KOPT-K1 (cell line): ENCODE measurements around the gene SLC40A1.

Experiments
- H3K27ac ChIP-seq: fragments of 200-600 bp; sonication (generic); 2 replicates; pipeline ENCODE4 v1.5.1; 2016; ENCODE audit warnings: antibody characterized with exemption, mild to moderate bottlenecking, low read depth, low read length; ENCODE audit not compliant: poor library complexity, severe bottlenecking
- H3K36me3 ChIP-seq: fragments of 200-600 bp; sonication (generic); 2 replicates; pipeline ENCODE4 v1.5.1; 2017; ENCODE audit warnings: antibody characterized with exemption, mild to moderate bottlenecking, low read length, moderate library complexity; ENCODE audit not compliant: insufficient read depth
- H3K9me3 ChIP-seq: fragments of 200-600 bp; sonication (generic); 2 replicates; pipeline ENCODE4 v1.5.1; 2017; ENCODE audit warnings: antibody characterized with exemption, low read length, mild to moderate bottlenecking; ENCODE audit not compliant: insufficient read depth, poor library complexity, severe bottlenecking

Gene SLC40A1

DNA sequence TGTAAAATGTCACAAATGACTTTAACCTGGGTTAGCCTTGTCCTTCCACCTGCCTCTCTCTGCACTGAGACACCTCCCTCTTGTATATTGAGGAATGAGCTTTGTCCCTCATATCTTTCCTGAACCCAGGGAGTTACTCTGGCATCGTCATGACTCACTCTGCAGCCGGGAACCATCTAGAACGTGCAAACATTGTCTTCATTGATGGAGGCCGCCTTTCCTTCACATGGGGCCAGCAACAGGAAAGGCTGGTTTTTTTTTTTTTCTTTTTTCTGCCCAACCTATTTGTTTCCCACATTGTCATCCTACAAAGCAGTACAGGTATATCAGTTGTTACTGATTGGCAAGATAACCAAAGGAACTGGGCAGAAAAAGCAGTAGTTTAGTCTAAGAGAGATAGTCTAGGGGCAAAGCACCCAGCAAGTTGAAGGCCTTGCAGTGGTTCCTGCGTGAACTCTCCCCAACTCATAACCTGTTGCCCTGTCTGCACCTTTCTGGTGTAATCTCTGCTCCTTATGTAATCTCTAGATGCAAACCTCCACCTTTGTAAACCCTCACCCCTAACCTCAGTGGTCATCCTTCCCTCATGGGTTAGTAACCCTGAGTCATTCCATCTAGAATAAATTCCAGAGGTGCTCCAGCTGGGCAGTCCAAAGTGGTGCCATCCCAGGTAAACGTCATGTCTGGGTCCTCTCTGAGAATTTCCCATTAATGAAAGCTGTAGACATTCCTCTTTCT, 38.3 kb downstream of the SLC40A1 start:
- no peaks in the 10 kb centered on the region for H3K36me3 ChIP-seq
- H3K9me3 ChIP-seq: no peaks in the 10 kb centered on the region
- no peak overlapping the region for H3K27ac ChIP-seq

DNA sequence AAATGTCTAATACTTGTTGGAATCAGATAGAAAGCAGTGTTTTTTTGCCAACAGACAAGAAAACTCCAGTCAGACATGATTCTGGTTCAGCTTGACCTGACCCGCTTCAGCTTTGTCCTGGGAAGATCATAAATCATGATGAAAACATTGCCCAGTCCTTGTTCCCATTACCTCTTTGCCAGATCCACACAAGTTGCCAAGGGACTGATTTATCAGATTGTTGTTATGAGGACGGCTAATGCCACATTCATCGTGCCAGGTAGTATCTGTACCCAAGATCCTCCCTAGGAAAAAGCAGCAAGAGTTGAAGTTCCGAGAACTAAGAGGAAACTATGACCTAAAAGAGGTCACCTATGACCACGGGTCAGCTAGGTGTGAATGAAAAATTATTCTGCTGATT, 39.0 kb downstream of the SLC40A1 start:
- H3K9me3 ChIP-seq: no peaks in the 10 kb centered on the region
- no peak overlapping the region for H3K27ac ChIP-seq
- no peaks in the 10 kb centered on the region for H3K36me3 ChIP-seq

DNA sequence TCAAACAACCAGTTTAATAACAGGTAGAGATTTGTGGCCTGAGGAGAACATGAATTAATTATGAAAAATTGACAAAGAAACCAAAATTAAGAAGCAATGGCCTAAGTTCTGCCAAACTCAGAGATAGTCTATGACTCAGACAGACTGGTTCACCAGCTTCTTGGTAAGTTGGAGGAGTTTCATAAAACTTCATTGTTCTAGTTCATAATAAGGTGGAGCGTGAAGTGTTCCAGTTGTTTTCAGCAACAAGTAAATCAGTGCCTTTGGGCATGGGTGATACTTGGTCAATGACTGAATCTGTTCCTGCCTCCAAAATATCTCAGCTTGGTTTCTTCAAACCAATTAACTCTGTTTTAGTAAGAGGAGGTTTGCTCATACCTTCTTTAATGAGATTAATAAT, 40.0 kb downstream of the SLC40A1 start:
- Histone ChIP-seq H3K36me3 (no peaks in the 10 kb centered on the region), H3K27ac (no peak overlapping the region), H3K9me3 (no peaks in the 10 kb centered on the region)

GRCh38 chr2:189538402-189538801, 42.2 kb downstream of the SLC40A1 start:
- Histone ChIP-seq H3K27ac (no peak overlapping the region), H3K9me3 (no peaks in the 10 kb centered on the region), H3K36me3 (no peaks in the 10 kb centered on the region)

DNA sequence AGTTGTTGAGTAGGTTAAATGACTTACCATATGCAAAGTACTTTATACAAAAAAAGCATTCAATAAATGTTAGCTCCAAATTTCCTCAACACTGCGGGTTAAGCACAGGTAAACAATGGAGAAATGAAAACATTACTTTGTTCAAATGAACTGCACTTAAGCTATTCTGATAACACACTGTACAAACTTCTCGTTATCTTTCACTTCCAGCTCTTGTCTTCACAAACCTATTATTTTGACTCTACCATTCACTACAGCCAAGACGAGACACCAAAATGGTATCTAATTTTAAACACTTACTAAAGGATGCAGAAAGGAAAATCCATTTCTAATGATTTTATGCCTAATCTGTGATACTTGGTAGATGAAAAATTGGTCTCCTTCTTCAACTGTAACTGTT, 43.8 kb downstream of the SLC40A1 start:
- Histone ChIP-seq H3K27ac (no peak overlapping the region), H3K36me3 (no peaks in the 10 kb centered on the region), H3K9me3 (no peaks in the 10 kb centered on the region)

DNA sequence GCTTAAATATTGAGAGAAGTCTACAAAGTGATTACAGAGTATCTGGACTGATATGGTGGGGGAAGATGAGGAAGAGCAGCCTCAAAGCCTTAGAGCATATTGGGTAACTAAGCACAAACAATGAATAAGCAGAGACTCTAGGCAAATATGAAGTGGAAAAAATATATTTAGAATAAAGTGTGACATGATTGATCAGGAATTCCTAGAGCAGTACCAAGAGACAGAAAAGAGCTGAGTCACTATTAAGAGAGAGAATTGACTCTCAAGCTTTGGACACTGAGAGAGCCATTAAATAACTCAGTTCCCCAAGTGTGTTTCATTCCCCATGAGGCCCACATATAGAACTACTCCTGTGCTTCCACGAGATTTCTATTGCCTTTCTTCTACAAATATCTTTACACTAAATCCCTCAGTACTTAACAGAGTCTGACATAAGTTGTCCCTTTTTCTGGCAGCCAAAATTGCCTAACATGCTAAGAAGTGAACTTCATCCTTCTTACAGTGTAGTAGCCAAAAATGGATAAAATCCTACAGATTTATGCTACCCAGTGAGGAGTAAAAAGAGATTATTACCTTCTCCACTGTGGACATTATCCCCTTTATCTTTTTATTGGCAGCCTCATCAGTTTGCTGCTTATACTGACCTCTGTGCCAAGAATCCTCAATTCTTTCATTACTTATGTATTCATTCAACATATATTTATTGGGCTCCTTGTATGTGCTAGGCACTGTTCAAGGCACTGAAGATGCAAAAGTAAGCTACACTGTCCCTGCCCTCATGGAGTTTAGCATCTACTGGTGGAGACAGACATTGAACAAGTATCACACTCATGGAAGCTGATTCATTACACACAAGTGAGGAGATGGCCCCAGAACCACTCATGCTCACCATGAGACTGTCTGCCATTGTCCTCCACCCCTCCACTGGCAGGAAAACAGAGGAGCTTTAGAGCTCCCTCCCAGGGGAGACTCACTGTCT, 45.4 kb downstream of the SLC40A1 start:
- no peak overlapping the region for H3K27ac ChIP-seq

DNA sequence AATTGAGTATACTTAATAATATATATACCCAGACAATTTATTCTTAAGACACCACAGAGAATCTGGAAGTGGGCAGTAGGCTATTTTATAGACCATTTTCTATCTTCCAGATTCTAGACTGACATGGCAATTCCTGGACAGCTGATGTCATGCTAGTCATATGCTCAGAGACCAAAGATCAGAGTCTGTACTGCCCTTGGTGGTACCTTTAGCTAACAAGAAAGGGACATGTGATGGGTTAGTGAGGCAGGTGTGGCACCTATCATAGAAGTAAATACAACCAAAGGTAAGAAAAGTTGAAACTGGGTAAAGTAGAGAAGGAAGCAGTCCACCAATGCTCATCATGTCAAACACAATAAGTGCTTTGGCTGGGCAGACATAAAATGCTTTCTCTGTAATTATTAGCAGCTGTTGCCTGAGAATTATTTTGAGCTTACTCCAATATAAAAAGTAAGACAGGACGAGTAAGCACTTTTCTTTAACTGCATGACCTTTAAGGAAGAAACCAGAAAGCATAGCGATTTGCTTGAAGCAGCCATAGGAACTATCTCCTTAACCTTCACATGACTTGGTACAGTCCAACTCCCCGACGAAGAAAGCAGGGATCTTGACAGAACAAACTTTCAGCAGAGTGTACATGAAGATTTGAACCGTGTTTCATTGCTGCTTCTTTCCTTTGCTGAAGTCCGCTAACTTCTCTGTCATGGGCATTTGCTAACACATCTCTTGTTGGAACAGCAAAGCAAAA, 47.1 kb downstream of the SLC40A1 start:
- H3K9me3 ChIP-seq: no peaks in the 10 kb centered on the region
- H3K36me3 ChIP-seq: no peaks in the 10 kb centered on the region
- H3K27ac ChIP-seq: no peak overlapping the region

More for the DNA sequence above, 45.4 kb downstream of the SLC40A1 start:
- Histone ChIP-seq H3K36me3 (no peaks in the 10 kb centered on the region), H3K9me3 (no peaks in the 10 kb centered on the region)

- Histone ChIP-seq H3K36me3 (no peaks in the 10 kb centered on the region), H3K27ac (no peak overlapping the region), H3K9me3 (no peaks in the 10 kb centered on the region)
Measured at GRCh38 chr2:189530965-189531637, 49.5 kb downstream of the SLC40A1 start.

- Histone ChIP-seq H3K9me3 (no peaks in the 10 kb centered on the region), H3K27ac (no peak overlapping the region), H3K36me3 (no peaks in the 10 kb centered on the region)
Measured at GRCh38 chr2:189528617-189529016, 52.0 kb downstream of the SLC40A1 start.

DNA sequence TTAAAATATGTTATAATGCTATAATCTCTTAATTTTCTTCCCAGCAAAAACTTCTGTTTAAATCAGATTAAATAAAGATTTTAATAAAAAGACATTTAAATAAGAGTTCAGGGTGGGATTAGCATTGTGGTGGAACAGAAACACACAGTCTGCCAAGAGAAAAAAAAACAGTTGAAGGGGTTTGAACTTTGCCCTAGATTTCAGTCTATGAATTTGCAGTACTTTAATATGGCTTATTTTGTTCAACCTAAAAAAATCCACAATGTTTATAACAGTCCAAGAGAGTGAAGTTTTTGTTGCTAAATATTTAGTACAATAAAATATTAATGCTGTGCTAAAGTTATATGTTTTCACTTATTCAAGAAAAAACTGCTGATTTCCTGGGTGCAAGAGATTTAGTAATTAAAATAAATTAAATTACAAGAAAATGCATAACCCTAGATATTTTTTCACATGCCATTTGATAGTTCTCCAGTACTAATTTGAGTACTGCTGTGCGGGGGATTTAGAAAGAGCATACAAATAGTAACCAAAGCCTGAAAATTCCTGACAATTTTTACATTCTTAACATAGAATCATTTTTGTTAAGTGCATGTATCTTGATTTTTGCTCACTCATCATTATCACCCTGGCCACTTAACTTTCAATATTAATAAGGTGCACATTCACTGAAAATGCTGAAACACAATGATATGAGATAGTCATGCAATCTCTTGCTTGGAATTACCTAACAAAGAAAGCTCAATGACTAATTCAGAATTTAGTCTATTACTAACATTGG, 52.6 kb downstream of the SLC40A1 start:
- no peak overlapping the region for H3K27ac ChIP-seq
- no peaks in the 10 kb centered on the region for H3K36me3 ChIP-seq
- H3K9me3 ChIP-seq: no peaks in the 10 kb centered on the region

- Histone ChIP-seq H3K36me3 (no peaks in the 10 kb centered on the region), H3K9me3 (no peaks in the 10 kb centered on the region), H3K27ac (no peak overlapping the region)
Measured at GRCh38 chr2:189527041-189527750, 53.4 kb downstream of the SLC40A1 start.

DNA sequence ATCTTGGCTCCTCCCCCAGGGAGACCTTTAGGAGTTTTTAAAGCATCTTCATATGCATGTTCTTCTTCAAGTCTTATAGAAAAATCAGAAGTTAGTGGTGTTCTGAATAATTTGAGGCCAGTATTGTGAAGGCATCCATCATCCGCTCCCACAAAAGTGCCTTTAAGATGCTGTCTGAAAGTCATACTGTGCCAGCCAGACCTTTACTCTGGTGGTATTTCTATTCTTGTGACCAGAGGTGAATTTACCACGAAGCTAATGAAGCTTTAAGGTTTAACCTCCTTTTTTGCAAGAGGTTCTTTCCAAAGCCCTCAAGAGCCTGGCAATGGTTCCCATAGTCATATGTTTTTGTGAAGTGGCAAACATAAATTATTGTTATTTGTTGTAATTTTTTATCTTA, 54.3 kb downstream of the SLC40A1 start:
- Histone ChIP-seq H3K9me3 (no peaks in the 10 kb centered on the region), H3K27ac (no peak overlapping the region), H3K36me3 (no peaks in the 10 kb centered on the region)

DNA sequence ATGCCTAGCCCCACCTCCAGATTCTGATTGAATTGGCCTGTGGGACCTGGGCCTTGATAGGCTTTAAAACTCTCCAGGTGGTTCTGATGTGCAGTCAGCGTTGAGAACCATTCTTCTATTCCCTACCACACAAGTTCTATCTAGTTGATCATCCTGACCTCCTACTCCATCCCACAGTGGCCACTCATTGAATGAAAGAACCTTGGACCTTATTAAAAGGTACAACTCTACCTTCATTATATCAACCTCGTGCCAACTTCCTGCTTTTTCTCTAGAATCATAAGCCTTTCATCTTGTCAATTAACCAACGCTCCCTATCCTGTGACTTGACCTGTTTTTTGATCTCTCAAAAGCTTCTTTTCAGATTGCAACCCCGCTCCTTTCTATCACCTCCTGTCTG, 55.8 kb downstream of the SLC40A1 start:
- H3K36me3 ChIP-seq: no peaks in the 10 kb centered on the region
- no peaks in the 10 kb centered on the region for H3K9me3 ChIP-seq
- no peak overlapping the region for H3K27ac ChIP-seq
